ENCODE data around the gene RPL27A.

Gene RPL27A

GRCh38 chr11:8723711-8724110 is 41.1 kb downstream of the RPL27A start:
- no peak for DNase-seq

GRCh38 chr11:8724682-8725081 is 42.1 kb downstream of the RPL27A start:
- no peak for DNase-seq

GRCh38 chr11:8726395-8726794 is 43.8 kb downstream of the RPL27A start:
- DNase-seq, result no peak

- no peak for DNase-seq
Observed at GRCh38 chr11:8728563-8728962, 46.0 kb downstream of the RPL27A start.

- DNase-seq, result no peak
Observed at GRCh38 chr11:8729067-8729466, 46.5 kb downstream of the RPL27A start.

- no peak for DNase-seq
Observed at GRCh38 chr11:8729837-8730696, 47.5 kb downstream of the RPL27A start.

GRCh38 chr11:8730697-8731020 is 48.1 kb downstream of the RPL27A start:
- no peak for DNase-seq

- DNase-seq, result no peak
Observed at GRCh38 chr11:8731647-8732323, 49.2 kb downstream of the RPL27A start.

GRCh38 chr11:8732324-8732670 is 49.7 kb downstream of the RPL27A start:
- no peak for DNase-seq

- DNase-seq, result peak in 1 of 2 experiments; percentile 51
Observed at GRCh38 chr11:8732748-8733241, 50.2 kb downstream of the RPL27A start.

- DNase-seq, result no peak
Observed at GRCh38 chr11:8733852-8734251, 51.3 kb downstream of the RPL27A start.

- no peak for DNase-seq
Observed at GRCh38 chr11:8735094-8735493, 52.5 kb downstream of the RPL27A start.

- DNase-seq, result no peak
Observed at GRCh38 chr11:8739309-8739793, 56.8 kb downstream of the RPL27A start.

All from NCI-H446 (cell line).